Esophagus squamous epithelium (tissue), 5 donors: ENCODE measurements around the gene FAM221A. TPM values are rescaled to one million over a fixed set of nuclear protein-coding genes. Genes with fewer than 3 reads are reported as not detected.

Experiments used
- DNase-seq: peaks from one replicate; lab custom pipeline; 2025; lab: John Stamatoyannopoulos, UW
- H3K27ac ChIP-seq, 4 donors: fragments of 200-600 bp; sonication (generic); one replicate each; pipeline ENCODE4 v1.5.1; 2016 to 2019; ENCODE audit warnings: mild to moderate bottlenecking in 1 of 4
- H3K27me3 ChIP-seq, 4 donors: fragments of 200-600 bp; sonication (generic); 1 replicate in 3 of 4; 2 replicates in 1 of 4; pipeline versions ENCODE4 v1.5.1 to v1.6.0; 2017 to 2021; ENCODE audit warnings: antibody characterized with exemption in 1 of 4
- H3K36me3 ChIP-seq, 3 donors: fragments of 200-600 bp; sonication (generic); one replicate each; pipeline ENCODE4 v1.5.1; 2016 to 2019
- H3K4me1 ChIP-seq, 3 donors: fragments of 200-600 bp; sonication (generic); one replicate each; pipeline ENCODE4 v1.5.1; 2017 to 2019
- H3K4me3 ChIP-seq, 4 donors: fragments of 200-600 bp; sonication (generic); 1 replicate in 3 of 4; 2 replicates in 1 of 4; pipeline ENCODE4 v1.5.1; 2016 to 2019; ENCODE audit warnings: mild to moderate bottlenecking in 2 of 4, moderate library complexity in 1 of 4
- H3K9me3 ChIP-seq, 3 donors: fragments of 200-600 bp; sonication (generic); one replicate each; pipeline ENCODE4 v1.5.1; 2016 to 2019
- CTCF ChIP-seq, 6 experiments: fragments of 450-650 bp in 4 of 6; fragments of 200-600 bp in 2 of 6; sonication (generic) in 2 of 6; IDR thresholded peaks; one replicate each; pipeline ENCODE4 v1.5.1; 2016 to 2019; ENCODE audit warnings: antibody characterized with exemption in 6 of 6, mild to moderate bottlenecking in 4 of 6, moderate library complexity in 4 of 6
- POLR2A ChIP-seq, 4 donors: fragments of 450-650 bp; IDR thresholded peaks; one replicate each; pipeline ENCODE4 v1.6.1; 2017; ENCODE audit warnings: antibody characterized with exemption in 4 of 4, mild to moderate bottlenecking in 4 of 4, moderate library complexity in 3 of 4
- WGBS, 2 donors: methylation state at CpG; one replicate each; pipeline ENCODE4 v1.1.5; 2018; 5-methylcytosine and 5-hydroxymethylcytosine counted together
- intact Hi-C: fragments of 100-400 bp; cut with DNase I; formaldehyde crosslinking; loops from one replicate; pipeline ENCODE4 v1.15.0; 2022
- total RNA-seq, 4 donors: library from RNA; depleted of rRNA; stranded (reverse); fragments of >200 nt; gene quantifications; one replicate each; pipeline ENCODE4 v1.1.0, GENCODE V29; 2016
- donor health status: DM: yes; HTN: yes; CAD: no.

Gene FAM221A
- total RNA-seq, 4 donors from 2014 or later: 4.2 to 17.7 (median 7.7) TPM

- Histone ChIP-seq H3K9me3 (no peaks in the 10 kb centered on the region), H3K27ac (no peak overlapping the region)
Measured at GRCh38 chr7:23698822-23699221, 18.8 kb downstream of the FAM221A start.

DNA sequence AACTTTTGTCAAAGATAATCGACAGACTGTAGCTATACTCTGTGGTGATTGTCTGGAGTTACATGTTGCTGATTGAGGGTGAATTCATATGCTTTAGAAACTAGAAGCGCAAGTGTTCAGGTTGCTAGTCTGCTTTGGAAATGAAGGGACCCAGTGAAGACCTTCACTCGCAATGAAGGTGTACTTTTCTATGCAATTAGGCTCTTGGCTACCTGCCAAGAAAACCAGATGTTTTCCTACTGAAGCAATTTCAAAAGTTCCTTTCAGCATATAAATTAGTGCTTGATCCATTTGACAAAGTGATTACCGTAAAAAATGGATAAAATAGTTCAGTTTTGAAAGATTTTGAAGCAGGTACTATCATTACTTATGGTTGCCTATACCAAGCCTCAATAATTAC, 20.0 kb downstream of the FAM221A start:
- Histone ChIP-seq H3K27ac (no peak overlapping the region), H3K36me3 (peaks cover 0 to 78% (median 0%) of the 10 kb centered on the region in 3 donors), H3K9me3 (peaks cover 0 to 3% (median 0%) of the 10 kb centered on the region in 3 donors), H3K4me3 (no peak overlapping the region), H3K4me1 (no peaks in the 10 kb centered on the region), H3K27me3 (no peaks in the 10 kb centered on the region)
- TF ChIP-seq POLR2A (IDR thresholded peaks at IDR 0.05) (no peak), CTCF (IDR thresholded peaks at IDR 0.05) (no peak)
- 79% methylated on average over 4 of the region's 4 CpGs for WGBS, 2 donors
- intact Hi-C loops: no loop called here
- no peak for DNase-seq

More at GRCh38 chr7:23698822-23699221, 18.8 kb downstream of the FAM221A start:
- no peaks in the 10 kb centered on the region for H3K27me3 ChIP-seq
- WGBS, 2 donors: 50 to 54% methylated on average over 2 of the region's 2 CpGs
- intact Hi-C loops: no loop called here
- H3K4me3 ChIP-seq: no peak overlapping the region
- TF ChIP-seq POLR2A (IDR thresholded peaks at IDR 0.05): no peak
- TF ChIP-seq CTCF (IDR thresholded peaks at IDR 0.05): no peak
- peaks cover 0 to 75% (median 0%) of the 10 kb centered on the region in 3 donors for H3K36me3 ChIP-seq
- no peaks in the 10 kb centered on the region for H3K4me1 ChIP-seq
- no peak for DNase-seq

DNA sequence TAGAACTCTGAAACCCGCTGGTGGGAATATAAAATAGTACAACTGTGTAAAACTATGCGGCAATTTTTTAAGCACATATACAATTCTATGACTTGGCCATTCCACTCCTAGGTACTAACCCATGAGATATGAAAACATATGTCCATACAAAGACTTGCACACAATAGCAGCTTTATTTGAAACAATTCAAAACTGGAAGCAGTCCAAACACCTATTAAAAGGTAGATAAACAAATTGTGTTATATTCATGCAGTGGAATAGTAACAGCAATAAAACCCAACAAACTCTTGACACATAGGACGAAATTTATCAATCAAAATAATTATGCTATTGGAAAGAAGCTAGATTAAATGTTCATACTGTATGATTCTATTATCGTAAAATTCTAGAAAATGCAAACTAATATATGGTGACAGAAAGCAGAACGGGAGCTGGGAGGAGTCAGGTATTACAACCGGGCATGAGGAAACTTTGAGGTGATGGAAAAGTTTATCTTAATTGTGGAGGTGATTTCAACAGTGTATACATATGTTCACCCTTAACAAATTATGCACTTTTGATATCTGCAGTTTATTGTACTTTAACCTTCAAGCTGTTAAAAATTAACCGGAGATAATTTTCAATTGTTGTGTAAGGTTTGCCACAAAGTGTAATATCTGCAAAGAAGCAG, 29.2 kb downstream of the FAM221A start:
- no peak overlapping the region for H3K4me3 ChIP-seq
- peaks cover 0 to 16% (median 0%) of the 10 kb centered on the region in 3 donors for H3K36me3 ChIP-seq
- H3K4me1 ChIP-seq: no peaks in the 10 kb centered on the region
- TF ChIP-seq POLR2A (IDR thresholded peaks at IDR 0.05): no peak
- no peak for TF ChIP-seq CTCF (IDR thresholded peaks at IDR 0.05)
- peaks cover 0 to 8% (median 0%) of the 10 kb centered on the region in 3 donors for H3K9me3 ChIP-seq
- 78 to 79% methylated on average over 7 of the region's 7 CpGs for WGBS, 2 donors
- H3K27me3 ChIP-seq: no peaks in the 10 kb centered on the region
- no peak for DNase-seq
- intact Hi-C loops: no loop called here
- no peak overlapping the region for H3K27ac ChIP-seq

DNA sequence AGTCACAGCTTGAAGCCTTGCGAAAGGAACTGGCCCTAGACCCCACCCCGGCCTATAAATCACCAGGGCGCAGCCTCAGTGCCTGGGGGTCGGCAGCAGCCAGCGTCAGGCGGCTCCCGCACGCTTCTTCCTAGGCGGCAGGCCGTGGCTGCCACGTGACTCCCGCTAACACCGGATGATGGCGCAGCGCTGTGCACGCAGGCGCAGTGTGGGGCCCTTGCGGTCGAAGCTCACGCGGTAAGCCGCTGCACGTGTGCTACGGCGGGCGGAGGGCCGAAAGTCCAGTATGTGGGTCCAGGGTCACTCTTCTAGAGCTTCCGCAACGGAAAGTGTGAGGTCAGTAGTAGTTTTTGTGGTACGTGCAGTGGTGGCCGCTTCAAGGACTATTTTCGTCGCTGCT, 30.0 kb downstream of the FAM221A start, which contains the start of gene STK31:
Gene STK31 (plus strand): TSS at position 220 of the 400 bp plus-strand sequence. CDS start 67 bp downstream, at position 287.
- WGBS, 2 donors: 91 to 94% methylated on average over 21 to 33 of the region's 33 CpGs
- DNase-seq: no peak

More for the DNA sequence above, 30.0 kb downstream of the FAM221A start, which contains the start of gene STK31:
- H3K36me3 ChIP-seq: peaks cover 0 to 8% (median 0%) of the 10 kb centered on the region in 3 donors
- H3K27me3 ChIP-seq: no peaks in the 10 kb centered on the region
- H3K4me1 ChIP-seq: no peaks in the 10 kb centered on the region
- peaks cover 0 to 5% (median 0%) of the 10 kb centered on the region in 3 donors for H3K9me3 ChIP-seq
- H3K27ac ChIP-seq: no peak within 1 kb of the TSS
- no peak within 1 kb of the TSS for H3K4me3 ChIP-seq
- intact Hi-C loops: loop anchor here (10.0 kb wide), 1 partner anchor 135 kb away; no protein-coding TSS in a partner anchor
- TF ChIP-seq CTCF (IDR thresholded peaks at IDR 0.05) (no peak), POLR2A (IDR thresholded peaks at IDR 0.05) (no peak)
